CD8-positive, alpha-beta memory T cell (primary cell): ENCODE measurements around the gene ESYT2. TPM values are rescaled to one million over a fixed set of nuclear protein-coding genes. Genes with fewer than 3 reads are reported as not detected.
A peak's percentile ranks its signal among the peaks of the same experiment; 100 is the strongest.

ENCODE experiments used
- CTCF ChIA-PET: fragments of 350-600 bp; sonication (Branson Sonifier 250); formaldehyde crosslinking; loops from one replicate; lab custom pipeline; 2021; ENCODE audit warnings: antibody characterized with exemption; lab: Charles Lee
- POLR2A ChIA-PET: fragments of 350-600 bp; sonication (Branson Sonifier 250); formaldehyde crosslinking; loops from one replicate; lab custom pipeline; 2021; ENCODE audit warnings: antibody characterized with exemption; lab: Charles Lee
- DNase-seq, 5 donors: peaks; one replicate each; pipeline versions ENCODE4 v3.0.0 to v3.0.0-alpha.2; 2020 to 2022; ENCODE audit warnings: mixed read lengths in 1 of 5
- H3K27ac ChIP-seq: one replicate; pipeline ENCODE4 v1.7.0; 2013; ENCODE audit warnings: low read depth, mild to moderate bottlenecking, low read length, moderate library complexity
- H3K27me3 ChIP-seq: 2 replicates; pipeline ENCODE4 v1.7.0; 2013; ENCODE audit warnings: low read length, mild to moderate bottlenecking; ENCODE audit not compliant: insufficient read depth, poor library complexity, severe bottlenecking
- H3K36me3 ChIP-seq: 2 replicates; pipeline ENCODE4 v1.7.0; 2013; ENCODE audit warnings: mild to moderate bottlenecking, low read length, moderate library complexity; ENCODE audit not compliant: insufficient read depth
- H3K4me1 ChIP-seq: 2 replicates; pipeline ENCODE4 v1.7.0; 2013; ENCODE audit warnings: mild to moderate bottlenecking, low read length, moderate library complexity; ENCODE audit not compliant: insufficient read depth
- H3K4me3 ChIP-seq: 2 replicates; pipeline ENCODE4 v1.7.0; 2013; ENCODE audit warnings: mild to moderate bottlenecking, low read length
- H3K9me3 ChIP-seq: 2 replicates; pipeline ENCODE4 v1.7.0; 2013; ENCODE audit warnings: mild to moderate bottlenecking, low read length
- H3K27ac Mint-ChIP-seq, 8 donors: one replicate each; pipeline ENCODE4 v1.8.0; 2020 to 2021; ENCODE audit warnings: mixed read lengths in 8 of 8, mild to moderate bottlenecking in 6 of 8, inconsistent platforms in 3 of 8, moderate library complexity in 3 of 8
- H3K27me3 Mint-ChIP-seq, 2 donors: one replicate each; pipeline ENCODE4 v1.8.0; 2020 to 2021; ENCODE audit warnings: mixed read lengths in 2 of 2, mild to moderate bottlenecking in 1 of 2, moderate library complexity in 1 of 2
- H3K36me3 Mint-ChIP-seq, 3 donors: one replicate each; pipeline ENCODE4 v1.8.0; 2020 to 2021; ENCODE audit warnings: mixed read lengths in 3 of 3, inconsistent platforms in 1 of 3, mild to moderate bottlenecking in 1 of 3
- H3K4me1 Mint-ChIP-seq, 3 donors: one replicate each; pipeline ENCODE4 v1.8.0; 2020 to 2021; ENCODE audit warnings: mixed read lengths in 3 of 3, inconsistent platforms in 1 of 3, mild to moderate bottlenecking in 1 of 3
- H3K4me3 Mint-ChIP-seq, 7 donors: one replicate each; pipeline ENCODE4 v1.8.0; 2020 to 2021; ENCODE audit warnings: mixed read lengths in 7 of 7, mild to moderate bottlenecking in 6 of 7, moderate library complexity in 4 of 7, inconsistent platforms in 2 of 7
- H3K9me3 Mint-ChIP-seq, 5 donors: one replicate each; pipeline ENCODE4 v1.8.0; 2020 to 2022; ENCODE audit warnings: mixed read lengths in 5 of 5, mild to moderate bottlenecking in 3 of 5, moderate library complexity in 2 of 5, inconsistent platforms in 1 of 5
- polyA plus RNA-seq: library from polyadenylated mRNA; unstranded; fragments of 300-500 nt; fragmentation: Illumina TruSeq; gene quantifications from one replicate; pipeline ENCODE4 v1.2.3, GENCODE V29; 2021
- total RNA-seq, 2 experiments: library from RNA; stranded (reverse); gene quantifications; one replicate each; pipeline ENCODE4 v1.2.3, GENCODE V29; 2021

The ESYT2 gene
- total and polyA plus RNA-seq, 3 experiments from 2014 or later, result 55.6 to 99.4 (median 56.1) TPM

DNA sequence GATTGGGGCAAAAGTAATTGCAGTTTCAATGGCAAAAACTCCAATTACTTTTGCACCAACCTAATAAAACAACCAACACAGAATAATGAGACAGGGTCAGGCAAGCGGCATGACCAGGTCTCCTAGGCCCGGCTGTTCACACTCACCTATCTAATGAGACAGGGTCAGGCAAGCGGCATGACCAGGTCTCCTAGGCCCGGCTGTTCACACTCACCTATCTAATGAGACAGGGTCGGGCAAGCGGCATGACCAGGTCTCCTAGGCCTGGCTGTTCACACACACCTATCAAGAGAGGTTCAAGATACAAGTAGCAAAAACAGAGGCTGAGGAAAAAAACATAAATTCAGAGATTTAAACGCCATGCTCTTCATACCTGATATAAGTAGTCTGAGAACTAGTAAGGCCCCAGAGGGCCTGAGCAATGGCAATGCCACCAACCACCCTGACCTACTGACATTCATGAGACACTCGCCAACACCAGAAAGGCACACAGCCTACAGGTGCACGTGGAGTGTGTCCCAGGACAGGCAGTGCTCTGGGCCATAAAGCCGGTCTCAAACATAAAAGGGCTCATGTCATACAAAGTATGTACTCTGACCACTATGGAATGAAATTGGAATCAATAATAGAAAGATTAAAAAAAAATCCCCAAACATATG, 84.1 kb downstream of the ESYT2 start:
- CTCF ChIA-PET, result no interaction called here
- H3K27ac Mint-ChIP-seq, result peak overlapping the region in 5 of 8 donors; percentile 23 to 54 (median 43)

GRCh38 chr7:158744070-158744469, 85.2 kb downstream of the ESYT2 start:
- H3K36me3 ChIP-seq, result peaks cover 45% of the 10 kb centered on the region
- H3K27me3 ChIP-seq, result no peaks in the 10 kb centered on the region
- H3K4me1 ChIP-seq, result no peaks in the 10 kb centered on the region
- no peak for DNase-seq
- CTCF ChIA-PET, result no interaction called here
- H3K4me3 ChIP-seq, result no peak overlapping the region
- no peaks in the 10 kb centered on the region for H3K27me3 Mint-ChIP-seq
- no peaks in the 10 kb centered on the region for H3K9me3 ChIP-seq
- H3K4me3 Mint-ChIP-seq, result no peak overlapping the region
- peaks cover 13 to 87% (median 25%) of the 10 kb centered on the region in 3 donors for H3K36me3 Mint-ChIP-seq
- no peaks in the 10 kb centered on the region for H3K9me3 Mint-ChIP-seq
- POLR2A ChIA-PET, result no interaction called here
- peak overlapping the region in 1 of 8 donors; percentile 23 for H3K27ac Mint-ChIP-seq
- no peak overlapping the region for H3K27ac ChIP-seq
- H3K4me1 Mint-ChIP-seq, result peaks cover 0 to 4% (median 0%) of the 10 kb centered on the region in 3 donors

More for the DNA sequence above, 84.1 kb downstream of the ESYT2 start:
- peaks cover 13 to 90% (median 23%) of the 10 kb centered on the region in 3 donors for H3K36me3 Mint-ChIP-seq
- H3K4me1 Mint-ChIP-seq, result peaks cover 0 to 3% (median 0%) of the 10 kb centered on the region in 3 donors
- H3K27me3 ChIP-seq, result no peaks in the 10 kb centered on the region
- H3K9me3 ChIP-seq, result no peaks in the 10 kb centered on the region
- no peaks in the 10 kb centered on the region for H3K27me3 Mint-ChIP-seq
- H3K4me1 ChIP-seq, result no peaks in the 10 kb centered on the region
- H3K9me3 Mint-ChIP-seq, result no peaks in the 10 kb centered on the region
- H3K36me3 ChIP-seq, result peaks cover 43% of the 10 kb centered on the region
- POLR2A ChIA-PET, result no interaction called here
- no peak overlapping the region for H3K4me3 ChIP-seq
- H3K27ac ChIP-seq, result no peak overlapping the region
- no peak for DNase-seq
- H3K4me3 Mint-ChIP-seq, result no peak overlapping the region

GRCh38 chr7:158743219-158743618, 86.1 kb downstream of the ESYT2 start:
- Mint-ChIP-seq H3K27ac (peak overlapping the region in 1 of 8 donors; percentile 66), H3K27me3 (no peaks in the 10 kb centered on the region), H3K4me3 (no peak overlapping the region), H3K9me3 (no peaks in the 10 kb centered on the region), H3K36me3 (peaks cover 13 to 91% (median 28%) of the 10 kb centered on the region in 3 donors), H3K4me1 (peaks cover 0 to 4% (median 0%) of the 10 kb centered on the region in 3 donors)
- Histone ChIP-seq H3K27ac (no peak overlapping the region), H3K4me3 (no peak overlapping the region), H3K9me3 (no peaks in the 10 kb centered on the region), H3K4me1 (no peaks in the 10 kb centered on the region), H3K36me3 (peaks cover 49% of the 10 kb centered on the region), H3K27me3 (no peaks in the 10 kb centered on the region)
- DNase-seq, result no peak
- POLR2A ChIA-PET, result no interaction called here
- CTCF ChIA-PET, result no interaction called here

DNA sequence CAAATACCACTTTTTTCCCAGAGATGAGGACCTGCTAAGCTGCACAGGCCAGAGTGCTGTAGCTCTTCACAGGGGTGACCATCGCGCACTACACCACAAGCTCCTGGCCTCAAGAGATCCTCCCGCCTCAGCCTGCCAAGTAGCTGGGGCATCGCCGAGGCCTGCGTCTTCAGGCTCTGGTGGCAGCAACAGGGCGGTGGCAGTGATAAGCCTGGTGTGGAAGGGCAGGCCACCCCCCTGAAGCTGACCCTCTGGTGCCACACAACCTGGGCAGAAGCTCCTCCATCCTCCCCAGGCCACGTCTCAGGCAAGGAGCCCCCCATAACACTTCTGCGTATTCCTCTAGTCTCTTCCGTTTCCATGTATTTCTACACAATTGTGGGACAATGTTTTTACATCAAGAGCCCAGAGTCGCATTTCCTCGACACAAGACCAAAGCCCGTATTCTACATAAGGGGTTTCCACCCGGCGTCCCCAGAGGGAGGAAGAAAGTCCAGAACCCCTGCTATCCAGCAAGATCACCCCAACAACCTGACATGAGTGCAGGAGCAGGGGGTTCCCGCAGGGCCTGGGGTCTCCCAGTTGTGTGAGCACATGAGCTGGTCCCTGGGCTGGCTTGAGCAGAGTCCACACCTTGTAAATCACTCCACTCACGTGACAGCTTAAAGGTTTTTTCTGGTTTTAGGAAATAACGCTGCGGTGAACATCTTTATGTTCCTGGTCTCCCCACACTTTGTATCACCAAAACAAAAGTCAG, 87.1 kb downstream of the ESYT2 start:
- Histone ChIP-seq H3K36me3 (peaks cover 39% of the 10 kb centered on the region), H3K27ac (no peak overlapping the region), H3K4me1 (no peaks in the 10 kb centered on the region), H3K9me3 (no peaks in the 10 kb centered on the region), H3K27me3 (no peaks in the 10 kb centered on the region), H3K4me3 (no peak overlapping the region)
- Mint-ChIP-seq H3K4me1 (peaks cover 0 to 4% (median 0%) of the 10 kb centered on the region in 3 donors), H3K27ac (peak overlapping the region in 1 of 8 donors; percentile 12), H3K27me3 (no peaks in the 10 kb centered on the region), H3K4me3 (no peak overlapping the region), H3K9me3 (no peaks in the 10 kb centered on the region), H3K36me3 (peaks cover 7 to 92% (median 23%) of the 10 kb centered on the region in 3 donors)
- no peak for DNase-seq
- ChIA-PET CTCF (interaction anchor here (1.4 kb wide), 1 partner anchor 10 kb away, joined by 5 read pairs; no protein-coding TSS in a partner anchor), POLR2A (no interaction called here)

GRCh38 chr7:158741294-158741666, 88.0 kb downstream of the ESYT2 start:
- POLR2A ChIA-PET, result no interaction called here
- Histone ChIP-seq H3K27me3 (no peaks in the 10 kb centered on the region), H3K9me3 (no peaks in the 10 kb centered on the region), H3K27ac (no peak overlapping the region), H3K36me3 (peaks cover 44% of the 10 kb centered on the region), H3K4me1 (no peaks in the 10 kb centered on the region), H3K4me3 (no peak overlapping the region)
- peaks cover 6 to 90% (median 23%) of the 10 kb centered on the region in 3 donors for H3K36me3 Mint-ChIP-seq
- H3K27me3 Mint-ChIP-seq, result no peaks in the 10 kb centered on the region
- H3K9me3 Mint-ChIP-seq, result no peaks in the 10 kb centered on the region
- no peak overlapping the region for H3K4me3 Mint-ChIP-seq
- no peak for DNase-seq
- CTCF ChIA-PET, result interaction anchor here (1.4 kb wide), 1 partner anchor 11 kb away, joined by 5 read pairs; no protein-coding TSS in a partner anchor
- H3K27ac Mint-ChIP-seq, result peak overlapping the region in 2 of 8 donors; percentile 38 to 41
- peaks cover 0 to 4% (median 0%) of the 10 kb centered on the region in 3 donors for H3K4me1 Mint-ChIP-seq

- H3K36me3 Mint-ChIP-seq, result peaks cover 6 to 90% (median 22%) of the 10 kb centered on the region in 3 donors
Observed at GRCh38 chr7:158740657-158741293, 88.5 kb downstream of the ESYT2 start.

DNA sequence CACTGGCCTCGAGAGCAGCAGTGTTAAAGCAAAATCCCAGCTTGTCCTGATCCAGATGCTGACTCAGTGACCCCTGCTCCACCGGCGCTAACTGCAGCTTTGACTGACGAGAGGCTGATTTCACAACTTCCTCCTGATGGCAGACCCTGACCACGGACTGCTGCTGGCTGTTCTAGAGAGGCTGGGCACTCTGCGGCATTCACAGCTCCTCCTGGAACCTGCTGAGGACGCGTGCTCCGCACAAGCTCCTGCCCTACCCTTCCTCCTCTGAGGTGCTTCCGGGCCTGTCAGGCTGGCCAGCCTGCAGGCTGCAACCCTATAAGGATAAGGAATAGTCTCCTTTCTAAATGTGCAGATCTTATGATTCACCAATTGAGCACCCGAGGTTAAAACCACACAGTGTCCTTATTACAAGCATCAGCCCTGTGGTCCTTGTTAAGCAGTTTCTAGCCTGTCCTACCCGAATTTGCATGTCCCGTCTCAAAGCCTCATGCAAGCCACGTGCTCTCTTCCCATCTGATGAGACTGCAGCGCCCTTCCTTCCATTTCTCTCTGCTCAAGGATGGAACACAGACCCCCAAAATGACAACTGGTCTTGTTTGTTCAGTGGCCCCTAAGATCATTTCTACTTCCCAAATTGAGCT, 89.2 kb downstream of the ESYT2 start:
- no peaks in the 10 kb centered on the region for H3K27me3 Mint-ChIP-seq
- no peak overlapping the region for H3K4me3 Mint-ChIP-seq
- no peak for DNase-seq
- H3K4me1 Mint-ChIP-seq, result peaks cover 0 to 4% (median 0%) of the 10 kb centered on the region in 3 donors
- peaks cover 48% of the 10 kb centered on the region for H3K36me3 ChIP-seq
- peak overlapping the region in 1 of 8 donors; percentile 80 for H3K27ac Mint-ChIP-seq
- ChIA-PET POLR2A (no interaction called here), CTCF (no interaction called here)
- peaks cover 6 to 91% (median 22%) of the 10 kb centered on the region in 3 donors for H3K36me3 Mint-ChIP-seq
- H3K9me3 ChIP-seq, result no peaks in the 10 kb centered on the region
- no peaks in the 10 kb centered on the region for H3K4me1 ChIP-seq
- no peaks in the 10 kb centered on the region for H3K9me3 Mint-ChIP-seq
- no peak overlapping the region for H3K27ac ChIP-seq
- no peaks in the 10 kb centered on the region for H3K27me3 ChIP-seq
- no peak overlapping the region for H3K4me3 ChIP-seq

More at GRCh38 chr7:158740657-158741293, 88.5 kb downstream of the ESYT2 start:
- Mint-ChIP-seq H3K9me3 (no peaks in the 10 kb centered on the region), H3K4me1 (peaks cover 0 to 4% (median 0%) of the 10 kb centered on the region in 3 donors), H3K27ac (peak overlapping the region in 1 of 8 donors; percentile 41), H3K4me3 (no peak overlapping the region), H3K27me3 (no peaks in the 10 kb centered on the region)
- DNase-seq, result no peak
- Histone ChIP-seq H3K4me3 (no peak overlapping the region), H3K9me3 (no peaks in the 10 kb centered on the region), H3K4me1 (no peaks in the 10 kb centered on the region), H3K36me3 (peaks cover 49% of the 10 kb centered on the region), H3K27me3 (no peaks in the 10 kb centered on the region), H3K27ac (no peak overlapping the region)
- CTCF ChIA-PET, result no interaction called here
- POLR2A ChIA-PET, result no interaction called here
